Stomach (tissue), 9 donors: Measurements from ENCODE around the gene FOLR1. TPM values are rescaled to one million over a fixed set of nuclear protein-coding genes. Genes with fewer than 3 reads are reported as not detected.

Experiments
- DNase-seq, 2 donors: peaks; one replicate each; pipeline versions ENCODE4 v3.0.0 to v3.0.0-alpha.2; 2013 to 2019
- H3K27ac ChIP-seq, 5 donors: fragments of 200-600 bp in 4 of 5; sonication (generic) in 4 of 5; one replicate each; pipeline ENCODE4 v1.5.1; 2013 to 2019; ENCODE audit warnings: mild to moderate bottlenecking in 1 of 5, moderate library complexity in 1 of 5
- H3K27me3 ChIP-seq, 3 donors: fragments of 200-600 bp; sonication (generic); one replicate each; pipeline ENCODE4 v1.5.1; 2017 to 2019; ENCODE audit warnings: mixed run types in 1 of 3
- H3K36me3 ChIP-seq, 4 donors: fragments of 200-600 bp; sonication (generic); 1 replicate in 3 of 4; 2 replicates in 1 of 4; pipeline ENCODE4 v1.5.1; 2016 to 2019
- H3K4me1 ChIP-seq, 4 donors: fragments of 200-600 bp; sonication (generic); one replicate each; pipeline ENCODE4 v1.5.1; 2016 to 2019
- H3K4me3 ChIP-seq, 4 donors: fragments of 200-600 bp; sonication (generic) in 3 of 4; one replicate each; pipeline ENCODE4 v1.5.1; 2016 to 2019; ENCODE audit warnings: mild to moderate bottlenecking in 1 of 4
- H3K9me3 ChIP-seq, 4 donors: fragments of 200-600 bp; sonication (generic); one replicate each; pipeline ENCODE4 v1.5.1; 2016 to 2019
- CTCF ChIP-seq, 7 experiments: fragments of 450-650 bp in 4 of 7; fragments of 200-600 bp in 3 of 7; sonication (generic) in 3 of 7; IDR thresholded peaks; one replicate each; pipeline ENCODE4 v1.5.1; 2016 to 2019; ENCODE audit warnings: antibody characterized with exemption in 7 of 7, control low read depth in 2 of 7, mild to moderate bottlenecking in 1 of 7
- EP300 ChIP-seq: sonication (generic); formaldehyde crosslinking; IDR thresholded peaks from one replicate; pipeline ENCODE4 v1.6.1; 2017; ENCODE audit warnings: antibody characterized with exemption
- POLR2A ChIP-seq, 4 donors: fragments of 450-650 bp; IDR thresholded peaks; one replicate each; pipeline ENCODE4 v1.6.1; 2016; ENCODE audit warnings: antibody characterized with exemption in 4 of 4, control low read depth in 2 of 4, mild to moderate bottlenecking in 1 of 4, moderate library complexity in 1 of 4
- POLR2AphosphoS5 ChIP-seq, 3 donors: sonication (generic); formaldehyde crosslinking; IDR thresholded peaks; one replicate each; pipeline ENCODE4 v1.6.1; 2016; ENCODE audit warnings: antibody characterized with exemption in 3 of 3
- WGBS, 5 donors: extraction: QIAGEN DNeasy Blood & Tissue Kit in 3 of 5; methylation state at CpG; one replicate each; pipeline versions ENCODE4 v1.1.5 to v1.1.7; 2013 to 2018; 5-methylcytosine and 5-hydroxymethylcytosine counted together
- intact Hi-C: fragments of 100-400 bp; cut with DNase I; formaldehyde crosslinking; loops from one replicate; pipeline ENCODE4 v1.15.1; 2023; ENCODE audit warnings: low total_unique reads
- polyA plus RNA-seq, 3 donors: library from polyadenylated mRNA; stranded (reverse); fragments of 200-250 nt; gene quantifications; one replicate each; pipeline ENCODE4 v1.2.3, GENCODE V29; 2013
- total RNA-seq, 5 donors: library from RNA; depleted of rRNA; stranded (reverse); fragments of >200 nt; gene quantifications; one replicate each; pipeline versions ENCODE4 v1.1.0 to v1.2.3, GENCODE V29; 2014 to 2016
- donor health status: healthy with polysubstance abuse.
- donor health status: Bipolar disorder and iron deficiency.
- donor health status: healthy.

The FOLR1 gene
- total and polyA plus RNA-seq, 8 donors, result 0.55 to 22.6 (median 6.1) TPM; not detected in 3

GRCh38 chr11:72230764-72231365, 38.9 kb downstream of the FOLR1 start:
- TF ChIP-seq EP300, result no peak
- TF ChIP-seq CTCF (IDR thresholded peaks at IDR 0.05), result no peak
- no peak for TF ChIP-seq POLR2AphosphoS5 (IDR thresholded peaks at IDR 0.05)
- no peak for TF ChIP-seq POLR2A (IDR thresholded peaks at IDR 0.05)
- 90 to 93% (median 92%) methylated on average over 6 to 18 of the region's 18 CpGs for WGBS, 5 donors
- Histone ChIP-seq H3K27me3 (no peaks in the 10 kb centered on the region), H3K4me3 (no peak overlapping the region), H3K4me1 (peaks cover 19 to 35% (median 26%) of the 10 kb centered on the region in 4 donors), H3K27ac (no peak overlapping the region), H3K36me3 (peaks cover 83 to 94% (median 88%) of the 10 kb centered on the region in 4 donors), H3K9me3 (no peaks in the 10 kb centered on the region)
- DNase-seq, result peak in 1 of 2 donors; percentile 23
- intact Hi-C loops, result no loop called here

DNA sequence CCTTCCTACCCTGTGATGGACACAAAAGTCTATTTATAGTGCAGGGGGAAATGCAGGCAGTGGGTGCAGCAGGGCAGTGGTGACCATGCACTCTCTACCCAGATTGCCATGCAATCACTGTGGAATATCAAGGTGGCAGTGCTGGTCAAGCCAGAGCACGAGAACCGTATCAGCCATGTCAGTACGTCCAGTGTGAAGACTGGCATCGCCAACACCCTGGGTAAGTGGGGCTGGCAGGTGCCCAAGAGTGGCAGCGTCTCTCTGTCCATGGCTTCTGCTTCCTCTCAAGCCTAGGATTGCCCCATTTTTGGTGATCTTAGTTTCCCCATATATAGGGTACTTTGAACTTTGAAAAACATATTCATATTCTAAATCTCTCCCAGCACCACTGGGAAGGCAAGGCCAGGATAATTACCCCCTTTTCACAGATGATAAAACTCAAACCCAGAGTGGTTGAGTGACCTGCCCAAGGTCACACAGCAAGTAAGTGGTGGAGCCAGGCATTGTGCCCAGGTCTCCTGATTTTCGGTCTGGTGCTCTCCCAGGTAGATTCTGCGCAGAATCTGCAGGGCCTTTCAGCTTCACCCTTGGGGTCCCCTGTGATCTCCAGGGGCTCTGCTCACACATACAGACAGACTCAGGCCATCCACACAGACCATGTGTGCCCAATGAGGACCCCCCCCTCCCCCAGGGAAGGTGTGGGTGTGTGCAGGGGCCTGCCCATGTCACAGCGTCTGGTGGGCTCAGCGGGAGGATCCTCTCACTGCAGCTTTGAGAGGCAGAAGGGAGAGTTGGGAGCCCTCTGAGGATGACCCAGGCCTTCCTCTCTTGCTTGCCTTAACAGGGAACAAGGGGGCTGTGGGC, 39.7 kb downstream of the FOLR1 start:
- Histone ChIP-seq H3K36me3 (peaks cover 87 to 100% (median 95%) of the 10 kb centered on the region in 4 donors), H3K27me3 (no peaks in the 10 kb centered on the region), H3K27ac (no peak overlapping the region), H3K9me3 (no peaks in the 10 kb centered on the region), H3K4me1 (peaks cover 13 to 35% (median 24%) of the 10 kb centered on the region in 4 donors), H3K4me3 (no peak overlapping the region)
- no peak for DNase-seq
- 77 to 89% (median 84%) methylated on average over 7 to 9 of the region's 9 CpGs for WGBS, 5 donors
- intact Hi-C loops, result no loop called here
- no peak for TF ChIP-seq POLR2A (IDR thresholded peaks at IDR 0.05)
- TF ChIP-seq CTCF (IDR thresholded peaks at IDR 0.05), result no peak
- no peak for TF ChIP-seq EP300
- no peak for TF ChIP-seq POLR2AphosphoS5 (IDR thresholded peaks at IDR 0.05)

- intact Hi-C loops, result no loop called here
- Histone ChIP-seq H3K27ac (no peak overlapping the region), H3K4me3 (no peak overlapping the region), H3K36me3 (peaks cover 90 to 100% (median 98%) of the 10 kb centered on the region in 4 donors), H3K4me1 (peaks cover 7 to 35% (median 24%) of the 10 kb centered on the region in 4 donors), H3K9me3 (no peaks in the 10 kb centered on the region), H3K27me3 (no peaks in the 10 kb centered on the region)
- 90 to 97% (median 93%) methylated on average over 16 to 18 of the region's 18 CpGs for WGBS, 5 donors
- DNase-seq, result no peak
- TF ChIP-seq EP300 (no peak), CTCF (IDR thresholded peaks at IDR 0.05) (no peak), POLR2A (IDR thresholded peaks at IDR 0.05) (no peak), POLR2AphosphoS5 (IDR thresholded peaks at IDR 0.05) (no peak)
Observed at GRCh38 chr11:72232260-72233055, 40.5 kb downstream of the FOLR1 start.
